GM12878 (cell line): ENCODE results near the gene MOK.

Experiments used
- BRCA1 ChIP-seq: IDR thresholded peaks from 2 replicates; pipeline ENCODE4 v1.6.1; 2011; ENCODE audit warnings: low read depth, low read length, improper control_type of control experiment
- CHD2 ChIP-seq: IDR thresholded peaks from 2 replicates; pipeline ENCODE4 v1.6.1; 2011; ENCODE audit warnings: low read depth, low read length, improper control_type of control experiment, borderline replicate concordance
- CREB1 ChIP-seq: IDR thresholded peaks from 2 replicates; pipeline ENCODE4 v1.6.1; 2012; ENCODE audit warnings: low read depth, mild to moderate bottlenecking, inconsistent platforms
- NBN ChIP-seq: fragments of 450-650 bp; IDR thresholded peaks from 2 replicates; pipeline ENCODE4 v1.6.1; 2016
- SP1 ChIP-seq: IDR thresholded peaks from one replicate; pipeline ENCODE4 v1.6.1; 2011; ENCODE audit warnings: low read depth, low read length
- ZNF384 ChIP-seq: IDR thresholded peaks from 2 replicates; pipeline ENCODE4 v1.6.1; 2012; ENCODE audit warnings: low read depth, mild to moderate bottlenecking, low read length, improper control_type of control experiment, borderline replicate concordance
- TF ChIP-seq, protein P1 (sequence below): IDR thresholded peaks from 2 replicates; pipeline ENCODE4 v1.6.1; 2012; ENCODE audit warnings: mild to moderate bottlenecking, low read depth, low read length

DNA sequence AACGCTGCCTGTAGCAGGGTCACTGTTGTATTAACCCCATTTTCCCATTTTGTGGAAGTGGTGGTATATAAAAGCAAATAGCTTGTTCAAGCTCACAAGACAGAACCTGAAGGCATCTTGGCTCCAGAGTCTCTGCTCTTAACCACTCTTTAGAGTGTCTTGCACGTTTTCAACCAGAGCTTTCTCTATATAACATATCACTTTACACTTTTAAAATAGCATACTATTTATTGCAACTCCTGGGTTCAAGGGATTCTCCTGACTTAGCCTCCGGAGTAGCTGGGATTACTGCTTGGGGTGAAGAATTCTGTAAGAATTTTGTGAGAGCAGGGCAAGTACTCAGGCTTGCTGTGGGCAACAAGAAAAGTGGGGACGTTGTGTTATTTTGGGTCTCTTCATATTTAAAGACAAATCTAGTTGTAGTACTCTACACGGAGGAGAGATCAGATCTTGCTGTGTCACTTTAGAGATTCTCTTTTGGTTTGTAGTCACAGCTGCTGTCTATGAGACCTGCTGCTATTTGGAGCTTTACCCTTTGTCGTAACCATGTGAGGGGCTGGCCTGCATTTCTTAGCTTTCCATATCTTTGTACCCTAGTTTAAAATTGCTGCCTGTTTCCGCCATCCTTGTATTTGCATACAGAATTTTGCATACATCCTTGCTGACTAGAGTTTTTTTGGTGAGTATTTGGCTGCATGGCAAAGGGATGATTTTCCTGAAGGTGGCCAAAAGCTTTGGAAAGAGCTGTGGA is 124.5 kb downstream of the MOK start:
- TF ChIP-seq ZNF384 (no peak), CREB1 (no peak), NBN (no peak), CHD2 (no peak), SP1 (no peak), BRCA1 (no peak)
- TF ChIP-seq, protein P1, sequence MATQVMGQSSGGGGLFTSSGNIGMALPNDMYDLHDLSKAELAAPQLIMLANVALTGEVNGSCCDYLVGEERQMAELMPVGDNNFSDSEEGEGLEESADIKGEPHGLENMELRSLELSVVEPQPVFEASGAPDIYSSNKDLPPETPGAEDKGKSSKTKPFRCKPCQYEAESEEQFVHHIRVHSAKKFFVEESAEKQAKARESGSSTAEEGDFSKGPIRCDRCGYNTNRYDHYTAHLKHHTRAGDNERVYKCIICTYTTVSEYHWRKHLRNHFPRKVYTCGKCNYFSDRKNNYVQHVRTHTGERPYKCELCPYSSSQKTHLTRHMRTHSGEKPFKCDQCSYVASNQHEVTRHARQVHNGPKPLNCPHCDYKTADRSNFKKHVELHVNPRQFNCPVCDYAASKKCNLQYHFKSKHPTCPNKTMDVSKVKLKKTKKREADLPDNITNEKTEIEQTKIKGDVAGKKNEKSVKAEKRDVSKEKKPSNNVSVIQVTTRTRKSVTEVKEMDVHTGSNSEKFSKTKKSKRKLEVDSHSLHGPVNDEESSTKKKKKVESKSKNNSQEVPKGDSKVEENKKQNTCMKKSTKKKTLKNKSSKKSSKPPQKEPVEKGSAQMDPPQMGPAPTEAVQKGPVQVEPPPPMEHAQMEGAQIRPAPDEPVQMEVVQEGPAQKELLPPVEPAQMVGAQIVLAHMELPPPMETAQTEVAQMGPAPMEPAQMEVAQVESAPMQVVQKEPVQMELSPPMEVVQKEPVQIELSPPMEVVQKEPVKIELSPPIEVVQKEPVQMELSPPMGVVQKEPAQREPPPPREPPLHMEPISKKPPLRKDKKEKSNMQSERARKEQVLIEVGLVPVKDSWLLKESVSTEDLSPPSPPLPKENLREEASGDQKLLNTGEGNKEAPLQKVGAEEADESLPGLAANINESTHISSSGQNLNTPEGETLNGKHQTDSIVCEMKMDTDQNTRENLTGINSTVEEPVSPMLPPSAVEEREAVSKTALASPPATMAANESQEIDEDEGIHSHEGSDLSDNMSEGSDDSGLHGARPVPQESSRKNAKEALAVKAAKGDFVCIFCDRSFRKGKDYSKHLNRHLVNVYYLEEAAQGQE = no peak
